GM18858 (cell line): ENCODE results near the gene ANKRD60.

Experiments
- ATAC-seq: cut with Tn5 transposase; IDR thresholded peaks from one replicate; pipeline ENCODE4 v1.9.1; 2021; ENCODE audit not compliant: unreplicated experiment

Gene ANKRD60

DNA sequence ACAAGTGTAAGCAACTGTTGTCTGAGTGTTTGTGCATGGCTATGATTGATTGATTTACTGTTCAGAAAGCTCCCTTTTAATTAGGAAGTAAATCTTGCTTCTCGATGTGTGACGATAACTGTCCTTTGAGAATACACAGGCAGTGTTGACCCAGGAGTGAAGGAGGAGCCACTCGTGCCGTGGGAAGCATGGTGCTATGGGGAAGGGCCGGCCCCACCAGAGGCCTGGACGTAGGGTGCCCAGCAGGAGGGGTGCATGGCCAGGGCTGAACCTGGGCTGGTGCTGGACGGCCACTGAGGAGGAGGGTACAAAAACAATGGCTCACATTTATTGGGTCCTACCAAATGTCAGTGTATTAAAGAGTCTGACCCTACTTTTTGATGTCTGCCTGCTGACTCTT, 60.7 kb downstream of the ANKRD60 start:
- ATAC-seq, result no peak
